Stimulated activated CD8-positive, alpha-beta memory T cell treated with anti-CD3 and anti-CD28 coated beads, Interleukin-4, amount 100 ng/mL, for 24 hours (primary cell): ENCODE measurements around the gene PROK2.
A peak's percentile ranks its signal among the peaks of the same experiment; 100 is the strongest.

Experiments
- DNase-seq: peaks from one replicate; pipeline ENCODE4 v3.0.0-alpha.2; 2020; ENCODE audit warnings: low read depth

PROK2 gene

GRCh38 chr3:71784914-71785531 is at the start of gene PROK2:
Gene PROK2 (minus strand): TSS chr3:71785148. CDS start chr3:71785052, 96 bp downstream.
- DNase-seq = peak; percentile 23

GRCh38 chr3:71831599-71831998 is 46.7 kb upstream of the PROK2 start:
- no peak for DNase-seq

- DNase-seq = no peak
These were observed 40.8 kb upstream of the PROK2 start for GRCh38 chr3:71825551-71826283.

GRCh38 chr3:71821116-71821515 is 36.2 kb upstream of the PROK2 start:
- DNase-seq = no peak

- no peak for DNase-seq
These were observed 32.3 kb upstream of the PROK2 start for GRCh38 chr3:71817262-71817661.

- no peak for DNase-seq
These were observed 31.8 kb upstream of the PROK2 start for GRCh38 chr3:71816767-71817156.

- DNase-seq = no peak
These were observed 30.6 kb upstream of the PROK2 start for GRCh38 chr3:71815340-71816067.

- DNase-seq = no peak
These were observed 28.8 kb upstream of the PROK2 start for GRCh38 chr3:71813704-71814103.

GRCh38 chr3:71813073-71813472 is 28.1 kb upstream of the PROK2 start:
- DNase-seq = no peak

GRCh38 chr3:71810056-71810455 is 25.1 kb upstream of the PROK2 start:
- DNase-seq = no peak

- DNase-seq = no peak
These were observed 24.5 kb upstream of the PROK2 start for GRCh38 chr3:71809321-71810026.

GRCh38 chr3:71806736-71807135 is 21.8 kb upstream of the PROK2 start:
- no peak for DNase-seq

- no peak for DNase-seq
These were observed 20.7 kb upstream of the PROK2 start for GRCh38 chr3:71805691-71806090.

GRCh38 chr3:71805199-71805598 is 20.3 kb upstream of the PROK2 start:
- DNase-seq = no peak

- no peak for DNase-seq
These were observed 18.3 kb upstream of the PROK2 start for GRCh38 chr3:71803248-71803647.

GRCh38 chr3:71801986-71802385 is 17.0 kb upstream of the PROK2 start:
- DNase-seq = no peak

- no peak for DNase-seq
These were observed 15.1 kb upstream of the PROK2 start for GRCh38 chr3:71800023-71800422.

GRCh38 chr3:71797455-71797854 is 12.5 kb upstream of the PROK2 start:
- DNase-seq = no peak

- no peak for DNase-seq
These were observed 11.3 kb upstream of the PROK2 start for GRCh38 chr3:71796290-71796689.

GRCh38 chr3:71791634-71792033 is 6.7 kb upstream of the PROK2 start:
- no peak for DNase-seq

- no peak for DNase-seq
These were observed 5.0 kb upstream of the PROK2 start for GRCh38 chr3:71789922-71790321.

- DNase-seq = no peak
These were observed 3.0 kb upstream of the PROK2 start for GRCh38 chr3:71787851-71788405.
